ENCODE results near the gene RNF182.

GRCh38 chr6:14023855-14024254 is 99.1 kb downstream of the RNF182 start:
- TF ChIP-seq CTCF (IDR thresholded peaks at IDR 0.05; ENCODE audit: low read depth, low read length, poor library complexity, severe bottlenecking) (no peak), EZH2phosphoT487 (IDR thresholded peaks at IDR 0.05; ENCODE audit: borderline replicate concordance, low read length) (no peak)

Data from DOHH2 (cell line).